CD14-positive monocyte (primary cell): ENCODE measurements around the gene RBBP4. TPM values are rescaled to one million over a fixed set of nuclear protein-coding genes. Genes with fewer than 3 reads are reported as not detected.
"Not testable (repeated sequence)": the region's sequence is repeated elsewhere in the genome, so short reads cannot be mapped to it uniquely, and the experiment has no call there.

ENCODE experiments used
- DNase-seq, 3 donors: peaks; one replicate each; pipeline ENCODE4 v3.0.0-alpha.2; 2011 to 2022
- H2AFZ ChIP-seq: 2 replicates; pipeline ENCODE4 v1.6.0; 2012; ENCODE audit warnings: mild to moderate bottlenecking, low read depth, low read length, inconsistent platforms; ENCODE audit not compliant: insufficient read depth, poor library complexity, severe bottlenecking
- H3K27ac ChIP-seq, 2 donors: 1 replicate in 1 of 2; 2 replicates in 1 of 2; pipeline ENCODE4 v1.5.1; 2012 to 2013; ENCODE audit warnings: low read length in 2 of 2, control low read depth in 1 of 2, inconsistent platforms in 1 of 2, low read depth in 1 of 2, mild to moderate bottlenecking in 1 of 2
- H3K27me3 ChIP-seq, 2 donors: one replicate each; pipeline versions ENCODE4 v1.6.0 to v1.6.1; 2011 to 2013; ENCODE audit warnings: low read length in 2 of 2; ENCODE audit not compliant: control insufficient read depth in 2 of 2, insufficient read depth in 2 of 2
- H3K36me3 ChIP-seq, 2 donors: replicated peaks in 1 of 2; 1 replicate in 1 of 2; 2 replicates in 1 of 2; pipeline versions ENCODE4 v1.5.1 to v1.6.1; 2012 to 2013; ENCODE audit warnings: low read length in 2 of 2, control low read depth in 1 of 2, inconsistent platforms in 1 of 2, mild to moderate bottlenecking in 1 of 2; ENCODE audit not compliant: insufficient read depth in 2 of 2, control insufficient read depth in 1 of 2
- H3K4me1 ChIP-seq, 2 donors: 1 replicate in 1 of 2; 2 replicates in 1 of 2; pipeline versions ENCODE4 v1.5.1 to v1.6.1; 2012 to 2013; ENCODE audit warnings: low read length in 2 of 2, control low read depth in 1 of 2, inconsistent platforms in 1 of 2, mild to moderate bottlenecking in 1 of 2, moderate library complexity in 1 of 2; ENCODE audit not compliant: insufficient read depth in 2 of 2, control insufficient read depth in 1 of 2
- H3K4me2 ChIP-seq: replicated peaks from 2 replicates; pipeline ENCODE3; 2012; ENCODE audit warnings: low read length, moderate library complexity, mild to moderate bottlenecking; ENCODE audit not compliant: poor library complexity, severe bottlenecking; ENCODE audit errors: extremely low read depth
- H3K4me3 ChIP-seq, 3 experiments: fragments of 200-600 bp in 1 of 3; sonication (generic) in 1 of 3; replicated peaks in 1 of 3; 1 replicate in 2 of 3; 2 replicates in 1 of 3; pipeline ENCODE4 v1.5.1; 2011 to 2013; ENCODE audit warnings: low read length in 3 of 3, mild to moderate bottlenecking in 3 of 3, control low read depth in 2 of 3, low read depth in 2 of 3, inconsistent platforms in 1 of 3, moderate library complexity in 1 of 3
- H3K79me2 ChIP-seq: 2 replicates; pipeline ENCODE4 v1.6.0; 2012; ENCODE audit warnings: mild to moderate bottlenecking, control low read depth, inconsistent platforms, low read length, moderate library complexity; ENCODE audit not compliant: insufficient read depth
- H3K9ac ChIP-seq: 2 replicates; pipeline ENCODE4 v1.6.0; 2017; ENCODE audit warnings: low read length, mild to moderate bottlenecking; ENCODE audit not compliant: insufficient read depth, poor library complexity, severe bottlenecking
- H3K9me3 ChIP-seq, 2 donors: replicated peaks in 1 of 2; 1 replicate in 1 of 2; 2 replicates in 1 of 2; pipeline versions ENCODE4 v1.5.1 to v1.6.1; 2012 to 2013; ENCODE audit warnings: low read length in 2 of 2, control low read depth in 1 of 2; ENCODE audit not compliant: control insufficient read depth in 1 of 2, insufficient read depth in 1 of 2
- H4K20me1 ChIP-seq: 2 replicates; pipeline ENCODE4 v1.6.0; 2012; ENCODE audit warnings: mild to moderate bottlenecking, low read length, control low read depth, moderate library complexity; ENCODE audit not compliant: insufficient read depth
- H3K27ac Mint-ChIP-seq, 7 donors: one replicate each; pipeline ENCODE4 v1.8.0; 2020; ENCODE audit warnings: mild to moderate bottlenecking in 7 of 7, mixed read lengths in 7 of 7, moderate library complexity in 6 of 7, inconsistent platforms in 2 of 7
- H3K27me3 Mint-ChIP-seq, 3 donors: one replicate each; pipeline ENCODE4 v1.8.0; 2021 to 2022; ENCODE audit warnings: low read depth in 3 of 3, mild to moderate bottlenecking in 3 of 3, mixed read lengths in 3 of 3, moderate library complexity in 3 of 3, inconsistent platforms in 1 of 3
- H3K36me3 Mint-ChIP-seq, 2 donors: one replicate each; pipeline ENCODE4 v1.8.0; 2020; ENCODE audit warnings: mixed read lengths in 2 of 2, inconsistent platforms in 1 of 2, mild to moderate bottlenecking in 1 of 2
- H3K4me1 Mint-ChIP-seq: one replicate; pipeline ENCODE4 v1.8.0; 2020; ENCODE audit warnings: mild to moderate bottlenecking, mixed read lengths
- H3K4me3 Mint-ChIP-seq, 2 donors: one replicate each; pipeline ENCODE4 v1.8.0; 2020; ENCODE audit warnings: mild to moderate bottlenecking in 2 of 2, mixed read lengths in 2 of 2, moderate library complexity in 1 of 2
- H3K9me3 Mint-ChIP-seq, 7 donors: one replicate each; pipeline ENCODE4 v1.8.0; 2020 to 2022; ENCODE audit warnings: mixed read lengths in 7 of 7, mild to moderate bottlenecking in 6 of 7, moderate library complexity in 6 of 7, inconsistent platforms in 2 of 7
- WGBS: methylation state at CpG from one replicate; pipeline ENCODE4 v1.1.5; 2013; ENCODE audit warnings: missing lambda C conversion rate; ENCODE audit not compliant: insufficient coverage; 5-methylcytosine and 5-hydroxymethylcytosine counted together
- intact Hi-C, 2 donors: fragments of 100-400 bp; cut with micrococcal nuclease; formaldehyde crosslinking; loops; one replicate each; pipeline versions ENCODE4 v1.15.0 to v1.15.1; 2023
- polyA plus RNA-seq, 3 donors: library from polyadenylated mRNA; depleted of rRNA in 1 of 3; unstranded in 2 of 3; stranded (reverse) in 1 of 3; fragments of 300-500 nt in 2 of 3; fragments of >200 nt in 1 of 3; fragmentation: Illumina TruSeq in 2 of 3; gene quantifications; 1 replicate in 2 of 3; 2 replicates in 1 of 3; pipeline ENCODE4 v1.2.3, GENCODE V29; 2012 to 2021
- TF ChIP-seq, protein P1 (sequence below): fragments of 200-600 bp; IDR thresholded peaks from one replicate; pipeline ENCODE4 v1.8.0; 2022; ENCODE audit warnings: antibody characterized with exemption, mild to moderate bottlenecking

RBBP4 gene
- polyA plus RNA-seq, 3 donors = 60.6 to 307 (median 274) TPM

- Histone ChIP-seq H4K20me1 (peaks cover 6% of the 10 kb centered on the region), H2AFZ (no peak overlapping the region), H3K4me2 (no peak overlapping the region), H3K4me1 (no peaks in the 10 kb centered on the region), H3K9ac (no peak overlapping the region), H3K9me3 (no peaks in the 10 kb centered on the region), H3K27me3 (no peaks in the 10 kb centered on the region), H3K36me3 (peaks cover 38 to 78% of the 10 kb centered on the region in 2 donors), H3K79me2 (no peaks in the 10 kb centered on the region), H3K4me3 (no peak overlapping the region), H3K27ac (no peak overlapping the region)
- H3K36me3 Mint-ChIP-seq = peaks cover 59 to 82% of the 10 kb centered on the region in 2 donors
- H3K4me3 Mint-ChIP-seq = no peak overlapping the region
- 100% methylated on average over 1 of the region's 1 CpG for WGBS
- H3K9me3 Mint-ChIP-seq = peaks cover 0 to 5% (median 0%) of the 10 kb centered on the region in 7 donors
- peaks cover 16% of the 10 kb centered on the region for H3K4me1 Mint-ChIP-seq
- H3K27me3 Mint-ChIP-seq = peaks cover 0 to under 1% (median 0%) of the 10 kb centered on the region in 3 donors
- intact Hi-C loops = no loop called here
- no peak for DNase-seq
- TF ChIP-seq, protein P1, sequence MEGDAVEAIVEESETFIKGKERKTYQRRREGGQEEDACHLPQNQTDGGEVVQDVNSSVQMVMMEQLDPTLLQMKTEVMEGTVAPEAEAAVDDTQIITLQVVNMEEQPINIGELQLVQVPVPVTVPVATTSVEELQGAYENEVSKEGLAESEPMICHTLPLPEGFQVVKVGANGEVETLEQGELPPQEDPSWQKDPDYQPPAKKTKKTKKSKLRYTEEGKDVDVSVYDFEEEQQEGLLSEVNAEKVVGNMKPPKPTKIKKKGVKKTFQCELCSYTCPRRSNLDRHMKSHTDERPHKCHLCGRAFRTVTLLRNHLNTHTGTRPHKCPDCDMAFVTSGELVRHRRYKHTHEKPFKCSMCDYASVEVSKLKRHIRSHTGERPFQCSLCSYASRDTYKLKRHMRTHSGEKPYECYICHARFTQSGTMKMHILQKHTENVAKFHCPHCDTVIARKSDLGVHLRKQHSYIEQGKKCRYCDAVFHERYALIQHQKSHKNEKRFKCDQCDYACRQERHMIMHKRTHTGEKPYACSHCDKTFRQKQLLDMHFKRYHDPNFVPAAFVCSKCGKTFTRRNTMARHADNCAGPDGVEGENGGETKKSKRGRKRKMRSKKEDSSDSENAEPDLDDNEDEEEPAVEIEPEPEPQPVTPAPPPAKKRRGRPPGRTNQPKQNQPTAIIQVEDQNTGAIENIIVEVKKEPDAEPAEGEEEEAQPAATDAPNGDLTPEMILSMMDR = no peak
- H3K27ac Mint-ChIP-seq = no peak overlapping the region
Measured at GRCh38 chr1:32626176-32626575, 24.8 kb upstream of the RBBP4 start.

GRCh38 chr1:32627596-32628162 lies 23.3 kb upstream of the RBBP4 start:
- Mint-ChIP-seq H3K4me1 (peaks cover 16% of the 10 kb centered on the region), H3K4me3 (no peak overlapping the region), H3K9me3 (peaks cover 0 to 5% (median 0%) of the 10 kb centered on the region in 7 donors), H3K36me3 (peaks cover 60 to 83% of the 10 kb centered on the region in 2 donors), H3K27me3 (no peaks in the 10 kb centered on the region), H3K27ac (peak overlapping the region in 4 of 7 donors; percentile 73 to 78 (median 74))
- Histone ChIP-seq H3K4me3 (no peak overlapping the region), H3K9me3 (no peaks in the 10 kb centered on the region), H3K27me3 (no peaks in the 10 kb centered on the region), H4K20me1 (peaks cover 6% of the 10 kb centered on the region), H3K4me2 (no peak overlapping the region), H3K9ac (no peak overlapping the region), H2AFZ (no peak overlapping the region), H3K27ac (peak overlapping the region in 1 of 2 donors; percentile 32), H3K36me3 (peaks cover 46 to 77% of the 10 kb centered on the region in 2 donors), H3K79me2 (no peaks in the 10 kb centered on the region), H3K4me1 (no peaks in the 10 kb centered on the region)
- TF ChIP-seq, protein P1 = no peak
- intact Hi-C loops = no loop called here
- WGBS = 67% methylated on average over 6 of the region's 11 CpGs
- DNase-seq = no peak

DNA sequence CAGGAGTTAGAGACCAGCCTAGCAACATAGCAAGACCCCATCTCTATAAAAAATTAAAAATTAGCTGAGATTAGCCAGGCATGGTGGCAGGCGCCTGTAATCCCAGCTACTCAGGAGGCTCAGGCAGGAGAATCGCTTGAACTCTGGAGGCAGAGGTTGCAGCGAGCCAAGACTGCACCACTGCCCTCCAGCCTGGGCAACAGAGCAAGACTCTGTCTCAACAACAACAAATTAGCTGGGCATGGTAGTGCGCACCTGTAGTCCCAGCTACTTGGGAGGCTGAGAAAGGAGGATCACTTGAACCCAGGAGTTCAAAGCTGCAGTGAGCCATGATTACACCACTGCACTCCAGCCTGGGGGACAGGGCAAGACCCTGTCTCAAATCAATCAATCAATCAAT lies 20.8 kb upstream of the RBBP4 start:
- not testable (repeated sequence) for H3K79me2 ChIP-seq
- WGBS = 100% methylated on average over 3 of the region's 4 CpGs

More for the DNA sequence above, 20.8 kb upstream of the RBBP4 start:
- intact Hi-C loops, H3K27me3 ChIP-seq, H4K20me1 ChIP-seq, DNase-seq, H3K27me3 Mint-ChIP-seq, H3K4me2 ChIP-seq, H3K4me3 ChIP-seq, H3K4me1 Mint-ChIP-seq, H3K9me3 Mint-ChIP-seq, H2AFZ ChIP-seq, H3K9me3 ChIP-seq, H3K27ac ChIP-seq, H3K4me3 Mint-ChIP-seq, H3K9ac ChIP-seq, H3K4me1 ChIP-seq: not testable (repeated sequence)
- Mint-ChIP-seq H3K36me3 (peaks cover 62 to 82% of the 10 kb centered on the region in 2 donors), H3K27ac (peak overlapping the region in 1 of 7 donors; percentile 30)
- peaks cover 58 to 86% of the 10 kb centered on the region in 2 donors for H3K36me3 ChIP-seq
